K562 (cell line): ENCODE measurements around the gene ZGLP1. TPM values are rescaled to one million over a fixed set of nuclear protein-coding genes. Genes with fewer than 3 reads are reported as not detected.

ENCODE experiments used
- CBX8 ChIP-seq: fragments of 200-600 bp; sonication (generic); IDR thresholded peaks from 2 replicates; pipeline ENCODE4 v1.6.1; 2012; ENCODE audit warnings: borderline replicate concordance, mixed run types, low read depth, mild to moderate bottlenecking, moderate library complexity, mixed read lengths, low read length, control low read depth, inconsistent platforms; ENCODE audit not compliant: poor library complexity, severe bottlenecking; ENCODE audit errors: extremely low read depth
- CEBPB ChIP-seq: fragments of 450-650 bp; IDR thresholded peaks from 2 replicates; pipeline ENCODE4 v1.6.1; 2016; ENCODE audit warnings: missing genetic modification characterization, missing compliant biosample characterization
- CTBP1 ChIP-seq: fragments of 450-650 bp; IDR thresholded peaks from 2 replicates; pipeline ENCODE4 v1.6.1; 2016; ENCODE audit warnings: borderline replicate concordance
- ERF ChIP-seq: fragments of 450-650 bp; formaldehyde crosslinking; IDR thresholded peaks from 2 replicates; pipeline ENCODE4 v1.4.0; 2020; ENCODE audit warnings: mild to moderate bottlenecking, mixed read lengths
- GTF3C2 ChIP-seq: IDR thresholded peaks from 3 replicates; pipeline ENCODE4 v1.6.1; 2011; ENCODE audit warnings: borderline replicate concordance, mild to moderate bottlenecking, moderate library complexity; ENCODE audit not compliant: insufficient read length; ENCODE audit errors: extremely low read depth
- ILK ChIP-seq: fragments of 450-650 bp; IDR thresholded peaks from 2 replicates; pipeline ENCODE4 v1.6.1; 2016; ENCODE audit warnings: missing genetic modification characterization, low read depth, mild to moderate bottlenecking, missing compliant biosample characterization, moderate library complexity, borderline replicate concordance
- JUN ChIP-seq, 2 experiments: sonication (generic) in 1 of 2; formaldehyde crosslinking in 1 of 2; IDR thresholded peaks; 2 replicates each; pipeline versions ENCODE4 v1.6.1 to v1.8.0; 2012 to 2022; ENCODE audit warnings: borderline replicate concordance in 2 of 2, mild to moderate bottlenecking in 2 of 2, improper control_type of control experiment in 1 of 2, low read depth in 1 of 2, low read length in 1 of 2, missing genetic modification reagents in 1 of 2
- MNT ChIP-seq, 2 experiments: fragments of 450-650 bp; conservative IDR thresholded peaks; 2 replicates each; pipeline ENCODE4 v1.6.1; 2017; ENCODE audit warnings: mild to moderate bottlenecking in 2 of 2, moderate library complexity in 2 of 2
- MTA1 ChIP-seq: fragments of 450-650 bp; IDR thresholded peaks from 2 replicates; pipeline ENCODE4 v1.6.1; 2017; ENCODE audit warnings: borderline replicate concordance
- NFATC3 ChIP-seq: fragments of 450-650 bp; IDR thresholded peaks from 2 replicates; pipeline ENCODE4 v1.6.1; 2017; ENCODE audit warnings: mild to moderate bottlenecking
- OTX1 ChIP-seq: fragments of 450-650 bp; formaldehyde crosslinking; IDR thresholded peaks from 2 replicates; pipeline ENCODE4 v1.4.0; 2022; ENCODE audit warnings: mild to moderate bottlenecking
- PHF8 ChIP-seq: fragments of 200-600 bp; sonication (generic); IDR thresholded peaks from 2 replicates; pipeline ENCODE4 v1.6.1; 2012; ENCODE audit warnings: mixed run types, mild to moderate bottlenecking, inconsistent platforms, low read length, moderate library complexity, borderline replicate concordance
- POLR2A ChIP-seq: fragments of 450-650 bp; conservative IDR thresholded peaks from 2 replicates; pipeline ENCODE4 v1.6.1; 2016
- RBFOX2 ChIP-seq: fragments of 200-400 bp; formaldehyde crosslinking; IDR thresholded peaks from 2 replicates; pipeline ENCODE4 v1.6.1; 2017; ENCODE audit warnings: low read depth, mild to moderate bottlenecking, low read length, moderate library complexity
- RBM15 ChIP-seq: fragments of 200-400 bp; formaldehyde crosslinking; IDR thresholded peaks from 2 replicates; pipeline ENCODE4 v1.6.1; 2018; ENCODE audit warnings: mild to moderate bottlenecking, low read length, moderate library complexity; ENCODE audit not compliant: insufficient read depth
- SRSF3 ChIP-seq: fragments of 200-400 bp; formaldehyde crosslinking; IDR thresholded peaks from 2 replicates; pipeline ENCODE4 v1.6.1; 2016; ENCODE audit warnings: mild to moderate bottlenecking, low read length, moderate library complexity; ENCODE audit not compliant: insufficient read depth
- XRCC3 ChIP-seq: fragments of 450-650 bp; IDR thresholded peaks from 2 replicates; pipeline ENCODE4 v1.6.1; 2017; ENCODE audit warnings: mild to moderate bottlenecking, moderate library complexity
- ZNF239 ChIP-seq: fragments of 250-450 bp; sonication (Bioruptor Pico); IDR thresholded peaks from 2 replicates; pipeline ENCODE4 v1.4.0; 2020; ENCODE audit warnings: mild to moderate bottlenecking
- ZNF551 ChIP-seq: fragments of 250-450 bp; sonication (Bioruptor Pico); IDR thresholded peaks from 2 replicates; pipeline ENCODE4 v1.5.0; 2021; ENCODE audit warnings: mild to moderate bottlenecking, moderate library complexity
- ZNF75A ChIP-seq: fragments of 450-650 bp; formaldehyde crosslinking; IDR thresholded peaks from 2 replicates; pipeline ENCODE4 v1.4.0; 2020; ENCODE audit warnings: mild to moderate bottlenecking
- ZZZ3 ChIP-seq: fragments of 450-650 bp; IDR thresholded peaks from 2 replicates; pipeline ENCODE4 v1.6.1; 2016; ENCODE audit warnings: antibody characterized with exemption, mild to moderate bottlenecking, moderate library complexity
- polyA plus RNA-seq, 8 experiments: library from polyadenylated mRNA; depleted of rRNA in 4 of 8; stranded (reverse) in 5 of 8; unstranded in 3 of 8; fragments of >200 nt; fragmentation: Nextera tagmentation in 2 of 8; fragmentation: Illumina TruSeq in 1 of 8; extraction: Ambion mirVana in 2 of 8; extraction: Trizol in 1 of 8; gene quantifications; 2 replicates each; pipeline versions ENCODE4 v1.2.1 to v1.2.3, GENCODE V29; 2011 to 2014; ENCODE audit warnings: inconsistent platforms in 1 of 8, missing spikeins in 1 of 8
- total RNA-seq, 7 experiments: library from RNA; depleted of rRNA in 6 of 7; stranded (reverse); fragments of >200 nt in 6 of 7; fragmentation: Illumina TruSeq in 2 of 7; extraction: Trizol in 2 of 7; gene quantifications; 2 replicates each; pipeline versions ENCODE4 v1.2.1 to v1.2.3, GENCODE V29; 2011 to 2021; ENCODE audit warnings: low replicate concordance in 1 of 7
- TF ChIP-seq, protein P1 (sequence below): sonication (generic); formaldehyde crosslinking; IDR thresholded peaks from 2 replicates; pipeline ENCODE4 v1.8.0; 2022; ENCODE audit warnings: missing genetic modification reagents, mild to moderate bottlenecking, moderate library complexity, borderline replicate concordance

Gene ZGLP1
- total and polyA plus RNA-seq, 9 of the 15 experiments (the other 6 are each of a cell fraction or from before 2014, with no cell fraction given): 0.24 to 4.5 (median 2.2) TPM

- no peak for TF ChIP-seq GTF3C2
- no peak for TF ChIP-seq JUN (IDR thresholded peaks at IDR 0.05; ENCODE audit: borderline replicate concordance, low read depth, low read length)
- no peak for TF ChIP-seq JUN (CRISPR knock-in tag; IDR thresholded peaks at IDR 0.05; ENCODE audit: borderline replicate concordance)
- TF ChIP-seq MNT (conservative IDR thresholded peaks at IDR 0.05): no peak
- TF ChIP-seq CEBPB (tag): no peak
- TF ChIP-seq CTBP1: no peak
- TF ChIP-seq CBX8: no peak
- no peak for TF ChIP-seq XRCC3
- TF ChIP-seq ERF: no peak
- no peak for TF ChIP-seq ZZZ3
- no peak for TF ChIP-seq ZNF551 (CRISPR knock-in tag)
- no peak for TF ChIP-seq OTX1 (CRISPR knock-in tag)
- no peak for TF ChIP-seq ZNF75A
- TF ChIP-seq RBM15: no peak
- TF ChIP-seq MTA1: no peak
- TF ChIP-seq PHF8: no peak
- no peak for TF ChIP-seq SRSF3
- no peak for TF ChIP-seq NFATC3
- 0 out of 2 replicates have a peak, but pooled peaks have one; percentile 11 for TF ChIP-seq POLR2A
- peak; percentile 61 for TF ChIP-seq RBFOX2
- no peak for TF ChIP-seq ILK
- TF ChIP-seq ZNF239: no peak
- TF ChIP-seq, protein P1, sequence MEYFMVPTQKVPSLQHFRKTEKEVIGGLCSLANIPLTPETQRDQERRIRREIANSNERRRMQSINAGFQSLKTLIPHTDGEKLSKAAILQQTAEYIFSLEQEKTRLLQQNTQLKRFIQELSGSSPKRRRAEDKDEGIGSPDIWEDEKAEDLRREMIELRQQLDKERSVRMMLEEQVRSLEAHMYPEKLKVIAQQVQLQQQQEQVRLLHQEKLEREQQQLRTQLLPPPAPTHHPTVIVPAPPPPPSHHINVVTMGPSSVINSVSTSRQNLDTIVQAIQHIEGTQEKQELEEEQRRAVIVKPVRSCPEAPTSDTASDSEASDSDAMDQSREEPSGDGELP: no peak; the same call in 1 of the 2 replicates
These were observed 14.2 kb downstream of the ZGLP1 start (continued) for GRCh38 chr19:10295305-10295846.
